Dedifferentiated amniotic fluid mesenchymal stem cell (primary cell): ENCODE data around the gene ERMN.
"Not testable (repeated sequence)": the region's sequence is repeated elsewhere in the genome, so short reads cannot be mapped to it uniquely, and the experiment has no call there.

Source experiments
- DNase-seq: peaks from one replicate; pipeline ENCODE4 v3.0.0-alpha.2; 2016; ENCODE audit errors: extremely low spot score

Gene ERMN

GRCh38 chr2:157325786-157326185 is at the start of gene ERMN:
Gene ERMN (minus strand): TSS chr2:157325824. CDS start chr2:157325642, 182 bp downstream.
- no peak for DNase-seq

GRCh38 chr2:157375384-157375783 is 49.8 kb upstream of the ERMN start:
- DNase-seq: no peak

GRCh38 chr2:157368508-157368907 is 42.9 kb upstream of the ERMN start:
- not testable (repeated sequence) for DNase-seq

GRCh38 chr2:157367704-157368103 is 42.1 kb upstream of the ERMN start:
- no peak for DNase-seq

- DNase-seq: no peak
These were observed 38.8 kb upstream of the ERMN start for GRCh38 chr2:157364257-157364974.

- no peak for DNase-seq
These were observed 38.0 kb upstream of the ERMN start for GRCh38 chr2:157363612-157364101.

GRCh38 chr2:157362627-157363026 is 37.0 kb upstream of the ERMN start:
- DNase-seq: no peak

GRCh38 chr2:157361526-157361925 is 35.9 kb upstream of the ERMN start:
- no peak for DNase-seq

- no peak for DNase-seq
These were observed 34.0 kb upstream of the ERMN start for GRCh38 chr2:157359628-157360027.

- DNase-seq: no peak
These were observed 30.0 kb upstream of the ERMN start for GRCh38 chr2:157355618-157356017.

- no peak for DNase-seq
These were observed 24.4 kb upstream of the ERMN start for GRCh38 chr2:157349949-157350515.

GRCh38 chr2:157348291-157348921 is 22.8 kb upstream of the ERMN start:
- DNase-seq: no peak

GRCh38 chr2:157345647-157346389 is 20.2 kb upstream of the ERMN start:
- DNase-seq: no peak

- not testable (repeated sequence) for DNase-seq
These were observed 15.8 kb upstream of the ERMN start for GRCh38 chr2:157341381-157341780.

- DNase-seq: no peak
These were observed 14.5 kb upstream of the ERMN start for GRCh38 chr2:157339965-157340655.

- no peak for DNase-seq
These were observed 12.4 kb upstream of the ERMN start for GRCh38 chr2:157337978-157338377.

GRCh38 chr2:157336137-157337010 is 10.8 kb upstream of the ERMN start:
- peak; percentile 20 for DNase-seq

GRCh38 chr2:157334797-157335196 is 9.2 kb upstream of the ERMN start:
- DNase-seq: no peak

GRCh38 chr2:157334335-157334734 is 8.7 kb upstream of the ERMN start:
- no peak for DNase-seq

- no peak for DNase-seq
These were observed 7.9 kb upstream of the ERMN start for GRCh38 chr2:157333304-157334047.
